ENCODE measurements around the gene MSI2. TPM values are rescaled to one million over a fixed set of nuclear protein-coding genes. Genes with fewer than 3 reads are reported as not detected.

MSI2 gene
- total and polyA plus RNA-seq, 2 donors (not counting 3 experiments of a cell fraction or from before 2014, with no cell fraction given), result 20.9 to 59.3 TPM

GRCh38 chr17:57329380-57330214 is 73.3 kb downstream of the MSI2 start:
- no peak for TF ChIP-seq JUN (IDR thresholded peaks at IDR 0.05; ENCODE audit: borderline replicate concordance, insufficient read depth, insufficient read length, low read depth)
- TF ChIP-seq MAX (IDR thresholded peaks at IDR 0.05; ENCODE audit: insufficient read depth, insufficient read length), result no peak
- no peak for TF ChIP-seq FOS (IDR thresholded peaks at IDR 0.05; ENCODE audit: borderline replicate concordance, insufficient read depth, low read length)
- TF ChIP-seq MYC (IDR thresholded peaks at IDR 0.05; ENCODE audit: low read depth, low read length), result no peak
- TF ChIP-seq POLR2AphosphoS5 (IDR thresholded peaks at IDR 0.05; ENCODE audit: insufficient read depth, low read depth, low read length), result no peak
- TF ChIP-seq POLR2A (IDR thresholded peaks at IDR 0.05; ENCODE audit: low read depth, low read length), result no peak
- TF ChIP-seq GATA2 (IDR thresholded peaks at IDR 0.05; ENCODE audit: insufficient read depth, insufficient read length, low read depth, low read length), result no peak
- no peak for TF ChIP-seq EZH2 (IDR thresholded peaks at IDR 0.05; ENCODE audit: borderline replicate concordance, low read depth, low read length, severe bottlenecking)
- no peak for TF ChIP-seq CTCF (IDR thresholded peaks at IDR 0.05; ENCODE audit: extremely low read depth in 1 of 2, insufficient read depth in 1 of 2, low read depth in 1 of 2, low read length in 2 of 2)
- Histone ChIP-seq H3K27me3 (ENCODE audit: control insufficient read depth in 2 of 2, insufficient read depth in 2 of 2, low read length in 2 of 2) (no peaks in the 10 kb centered on the region), H3K9me3 (replicated peaks; ENCODE audit: control insufficient read depth, insufficient read depth, low read length) (no peaks in the 10 kb centered on the region), H3K4me1 (ENCODE audit: control insufficient read depth, extremely low read depth, insufficient read depth, low read length) (no peaks in the 10 kb centered on the region), H3K4me2 (ENCODE audit: insufficient read depth, low read length) (no peak overlapping the region), H3K27ac (ENCODE audit: insufficient read depth, low read depth, low read length) (no peak overlapping the region), H3K9ac (replicated peaks; ENCODE audit: extremely low read depth, insufficient read depth, low read length) (no peak overlapping the region), H3K79me2 (ENCODE audit: control insufficient read depth, insufficient read depth, low read length) (no peaks in the 10 kb centered on the region), H3K36me3 (ENCODE audit: control insufficient read depth in 2 of 2, extremely low read depth in 1 of 2, insufficient read depth in 2 of 2, low read length in 2 of 2) (no peaks in the 10 kb centered on the region), H3K9me1 (replicated peaks; ENCODE audit: control insufficient read depth, extremely low read depth, insufficient read depth, low read length) (no peaks in the 10 kb centered on the region), H2AFZ (ENCODE audit: low read depth, low read length) (no peak overlapping the region), H4K20me1 (replicated peaks; ENCODE audit: control insufficient read depth, extremely low read depth, insufficient read depth, low read length) (no peaks in the 10 kb centered on the region), H3K4me3 (replicated peaks in 1 of 3; ENCODE audit: insufficient read depth in 1 of 3, low read depth in 1 of 3, low read length in 3 of 3) (no peak overlapping the region)
- FAIRE-seq (no peak), DNase-seq (ENCODE audit: low read depth, low spot score) (no peak)
- dilution Hi-C loops (cut with MboI; ENCODE audit: extremely low pct_ligation_motif_present, low sequenced_read_pairs) (no loop called here), intact Hi-C loops (cut with micrococcal nuclease) (no loop called here)
- ChIA-PET CTCF (interaction anchor here (1.5 kb wide), 1 partner anchor 87 kb away, joined by 4 read pairs; no protein-coding TSS in a partner anchor), POLR2A (no interaction called here)
- no TSS peak for BruUV-seq (replicated peaks)

All from endothelial cell of umbilical vein (primary cell).